ACC112 (cell line): Measurements from ENCODE around the gene P4HA1.

Experiments
- H2AFZ ChIP-seq: fragments of 200-600 bp; sonication (generic); one replicate; pipeline ENCODE4 v1.6.0; 2017; ENCODE audit warnings: antibody characterized with exemption, low read length; ENCODE audit not compliant: unreplicated experiment
- H3K27ac ChIP-seq: fragments of 200-600 bp; sonication (generic); 2 replicates; pipeline ENCODE4 v1.5.1; 2014; ENCODE audit warnings: low read depth, mild to moderate bottlenecking, antibody characterized with exemption, low read length, moderate library complexity
- H3K27me3 ChIP-seq: fragments of 200-600 bp; sonication (generic); 2 replicates; pipeline ENCODE4 v1.6.1; 2014; ENCODE audit warnings: mild to moderate bottlenecking, antibody characterized with exemption, low read length, moderate library complexity, mixed read lengths; ENCODE audit not compliant: insufficient read depth
- H3K36me3 ChIP-seq: fragments of 200-600 bp; sonication (generic); 2 replicates; pipeline ENCODE4 v1.6.1; 2016; ENCODE audit warnings: mild to moderate bottlenecking, antibody characterized with exemption, low read length, moderate library complexity, mixed read lengths; ENCODE audit not compliant: insufficient read depth
- H3K4me1 ChIP-seq: fragments of 200-600 bp; sonication (generic); one replicate; pipeline ENCODE4 v1.6.1; 2016; ENCODE audit warnings: low read length, mixed read lengths; ENCODE audit not compliant: insufficient read depth, unreplicated experiment, control insufficient read depth
- H3K4me3 ChIP-seq: fragments of 200-600 bp; sonication (generic); 2 replicates; pipeline ENCODE4 v1.5.1; 2014; ENCODE audit warnings: mild to moderate bottlenecking, low read depth, low read length
- H3K79me2 ChIP-seq: fragments of 200-600 bp; sonication (generic); one replicate; pipeline ENCODE4 v1.6.0; 2016; ENCODE audit warnings: low read length; ENCODE audit not compliant: control insufficient read depth, unreplicated experiment, insufficient read depth

The P4HA1 gene

GRCh38 chr10:73095481-73096021 is 1.1 kb downstream of the P4HA1 start:
- H3K79me2 ChIP-seq: peaks cover 53% of the 10 kb centered on the region

GRCh38 chr10:73094986-73095480 is 1.6 kb downstream of the P4HA1 start:
- Histone ChIP-seq H3K27me3 (no peaks in the 10 kb centered on the region), H2AFZ (no peak overlapping the region), H3K4me3 (peak overlapping the region; percentile 94), H3K79me2 (peaks cover 58% of the 10 kb centered on the region), H3K27ac (peak overlapping the region; percentile 85), H3K36me3 (no peaks in the 10 kb centered on the region), H3K4me1 (peaks cover 16% of the 10 kb centered on the region)

More at GRCh38 chr10:73095481-73096021, 1.1 kb downstream of the P4HA1 start:
- Histone ChIP-seq H3K27ac (peak overlapping the region; percentile 85), H3K27me3 (no peaks in the 10 kb centered on the region), H3K4me3 (peak overlapping the region; percentile 94), H2AFZ (no peak overlapping the region), H3K36me3 (no peaks in the 10 kb centered on the region), H3K4me1 (peaks cover 16% of the 10 kb centered on the region)

- Histone ChIP-seq H3K4me3 (peak overlapping the region; percentile 94), H2AFZ (no peak overlapping the region), H3K79me2 (peaks cover 66% of the 10 kb centered on the region)
Observed at GRCh38 chr10:73093922-73094850, 2.5 kb downstream of the P4HA1 start.

GRCh38 chr10:73092830-73093229 is 3.8 kb downstream of the P4HA1 start:
- Histone ChIP-seq H3K27ac (no peak overlapping the region), H2AFZ (no peak overlapping the region), H3K36me3 (no peaks in the 10 kb centered on the region), H3K4me1 (peaks cover 31% of the 10 kb centered on the region), H3K79me2 (peaks cover 80% of the 10 kb centered on the region), H3K27me3 (no peaks in the 10 kb centered on the region), H3K4me3 (peak overlapping the region; percentile 49; the same call in 1 of the 2 replicates)

More at GRCh38 chr10:73093922-73094850, 2.5 kb downstream of the P4HA1 start:
- H3K27me3 ChIP-seq: no peaks in the 10 kb centered on the region
- H3K36me3 ChIP-seq: no peaks in the 10 kb centered on the region
- peaks cover 17% of the 10 kb centered on the region for H3K4me1 ChIP-seq
- H3K27ac ChIP-seq: peak overlapping the region; percentile 85

- Histone ChIP-seq H3K27me3 (no peaks in the 10 kb centered on the region), H3K4me1 (peaks cover 34% of the 10 kb centered on the region), H3K36me3 (no peaks in the 10 kb centered on the region), H3K79me2 (peaks cover 88% of the 10 kb centered on the region), H2AFZ (no peak overlapping the region), H3K4me3 (no peak overlapping the region), H3K27ac (0 out of 2 replicates have a peak overlapping the region, but pooled peaks have one; percentile 6)
Observed at GRCh38 chr10:73088304-73088703, 8.4 kb downstream of the P4HA1 start.

- Histone ChIP-seq H3K36me3 (no peaks in the 10 kb centered on the region), H3K79me2 (peaks cover 91% of the 10 kb centered on the region), H3K4me1 (peaks cover 30% of the 10 kb centered on the region)
Observed at GRCh38 chr10:73086816-73087215, 9.8 kb downstream of the P4HA1 start.

GRCh38 chr10:73084209-73084608 is 12.5 kb downstream of the P4HA1 start:
- H3K79me2 ChIP-seq: peaks cover 86% of the 10 kb centered on the region
- H3K36me3 ChIP-seq: 0 out of 2 replicates have a peak, but pooled peaks cover 5% of the 10 kb centered on the region
- H3K4me3 ChIP-seq: no peak overlapping the region
- no peak overlapping the region for H3K27ac ChIP-seq
- no peaks in the 10 kb centered on the region for H3K27me3 ChIP-seq
- H3K4me1 ChIP-seq: peaks cover 29% of the 10 kb centered on the region
- no peak overlapping the region for H2AFZ ChIP-seq

More at GRCh38 chr10:73086816-73087215, 9.8 kb downstream of the P4HA1 start:
- Histone ChIP-seq H3K27ac (no peak overlapping the region), H2AFZ (no peak overlapping the region), H3K27me3 (no peaks in the 10 kb centered on the region), H3K4me3 (no peak overlapping the region)

- H3K36me3 ChIP-seq: 0 out of 2 replicates have a peak, but pooled peaks cover 5% of the 10 kb centered on the region
- H3K27ac ChIP-seq: peak overlapping the region; percentile 35; the same call in 1 of the 2 replicates
- peak overlapping the region; percentile 51 for H3K4me3 ChIP-seq
- H3K4me1 ChIP-seq: peaks cover 19% of the 10 kb centered on the region
- H3K27me3 ChIP-seq: no peaks in the 10 kb centered on the region
- H3K79me2 ChIP-seq: peaks cover 86% of the 10 kb centered on the region
- no peak overlapping the region for H2AFZ ChIP-seq
Observed at GRCh38 chr10:73083221-73083620, 13.4 kb downstream of the P4HA1 start.

- no peak overlapping the region for H2AFZ ChIP-seq
- H3K4me1 ChIP-seq: peaks cover 23% of the 10 kb centered on the region
- H3K27ac ChIP-seq: no peak overlapping the region
- H3K79me2 ChIP-seq: peaks cover 89% of the 10 kb centered on the region
- H3K27me3 ChIP-seq: no peaks in the 10 kb centered on the region
- no peak overlapping the region for H3K4me3 ChIP-seq
- 0 out of 2 replicates have a peak, but pooled peaks cover 5% of the 10 kb centered on the region for H3K36me3 ChIP-seq
Observed at GRCh38 chr10:73079779-73080541, 16.7 kb downstream of the P4HA1 start.
